Activated T-cell treated with anti-CD3 and anti-CD28 coated beads, Interleukin-2, amount 50 U/mL, for 1 hour (primary cell): ENCODE data around the gene PSENEN.
"Not testable (repeated sequence)": the region's sequence is repeated elsewhere in the genome, so short reads cannot be mapped to it uniquely, and the experiment has no call there.

ENCODE experiments used
- DNase-seq: peaks from one replicate; pipeline ENCODE4 v3.0.0-alpha.2; 2020

The PSENEN gene

GRCh38 chr19:35753634-35754369 lies 8.4 kb downstream of the PSENEN start:
- DNase-seq: no peak

- no peak for DNase-seq
Measured at GRCh38 chr19:35754370-35755130, 9.1 kb downstream of the PSENEN start.

GRCh38 chr19:35755131-35755549 lies 9.7 kb downstream of the PSENEN start:
- no peak for DNase-seq

GRCh38 chr19:35755550-35756376 lies 10.3 kb downstream of the PSENEN start:
- peak; percentile 68 for DNase-seq

GRCh38 chr19:35756377-35757230 lies 11.2 kb downstream of the PSENEN start, which contains the start of gene HSPB6:
Gene HSPB6 (minus strand): TSS chr19:35757029. CDS start chr19:35757008, 21 bp downstream.
- DNase-seq: no peak

GRCh38 chr19:35757231-35757748 lies 11.8 kb downstream of the PSENEN start:
- DNase-seq: no peak

- DNase-seq: peak; percentile 97
Measured at GRCh38 chr19:35757749-35758608, 12.5 kb downstream of the PSENEN start, which contains the start of gene PROSER3. Gene PROSER3 (plus strand): TSS chr19:35758176. CDS start chr19:35758216, 40 bp downstream.

- DNase-seq: no peak
Measured at GRCh38 chr19:35759697-35760096, 14.2 kb downstream of the PSENEN start.

- DNase-seq: no peak
Measured at GRCh38 chr19:35760711-35761349, 15.4 kb downstream of the PSENEN start.

- DNase-seq: no peak
Measured at GRCh38 chr19:35764432-35765315, 19.2 kb downstream of the PSENEN start.

GRCh38 chr19:35766571-35767104 lies 21.2 kb downstream of the PSENEN start:
- DNase-seq: no peak

- no peak for DNase-seq
Measured at GRCh38 chr19:35767288-35768081, 22.0 kb downstream of the PSENEN start.

GRCh38 chr19:35768082-35768421 lies 22.6 kb downstream of the PSENEN start:
- no peak for DNase-seq

GRCh38 chr19:35772362-35772761 lies 26.9 kb downstream of the PSENEN start:
- not testable (repeated sequence) for DNase-seq

- no peak for DNase-seq
Measured at GRCh38 chr19:35773020-35773806, 27.8 kb downstream of the PSENEN start.

- DNase-seq: no peak
Measured at GRCh38 chr19:35774274-35775045, 29.0 kb downstream of the PSENEN start.

GRCh38 chr19:35775046-35775297 lies 29.5 kb downstream of the PSENEN start:
- DNase-seq: no peak
